ENCODE data around the gene PHACTR1. TPM values are rescaled to one million over a fixed set of nuclear protein-coding genes. Genes with fewer than 3 reads are reported as not detected.
A peak's percentile ranks its signal among the peaks of the same experiment; 100 is the strongest.

The PHACTR1 gene
- total RNA-seq, 1 experiment from 2014 or later, result 15.5 TPM

DNA sequence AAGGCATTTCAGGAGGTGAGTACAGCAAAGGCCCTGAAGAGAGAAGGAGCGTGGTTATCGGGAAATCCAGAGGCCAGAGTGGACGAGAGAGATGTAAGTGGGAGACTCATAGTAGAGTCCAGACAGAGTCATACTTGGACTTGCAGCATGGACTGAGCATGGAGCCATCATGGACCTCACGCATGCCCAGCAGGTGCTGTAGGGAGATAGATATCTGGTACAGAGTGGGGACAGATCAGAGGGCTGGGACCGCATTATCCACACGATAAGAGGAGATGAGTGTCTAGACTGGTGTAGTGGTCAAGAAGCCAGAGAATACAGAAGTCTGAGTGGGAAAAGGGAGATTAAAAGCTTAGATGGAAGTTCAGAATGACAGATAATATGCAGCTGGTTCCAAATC is 484.8 kb downstream of the PHACTR1 start:
- ChIA-PET CTCF (interaction anchor here (0.9 to 1.1 kb wide), 2 partner anchors 47 to 78 kb away, joined by 3 to 5 read pairs; no protein-coding TSS in a partner anchor), POLR2A (no interaction called here)
- TF ChIP-seq SMAD3 (CRISPR knock-in tag; IDR thresholded peaks at IDR 0.05; ENCODE audit: borderline replicate concordance), result no peak
- TF ChIP-seq NR1H2 (CRISPR knock-in tag; IDR thresholded peaks at IDR 0.05), result no peak
- no peak for TF ChIP-seq ZNF232 (CRISPR knock-in tag; IDR thresholded peaks at IDR 0.05)
- TF ChIP-seq HMGA2 (CRISPR knock-in tag; IDR thresholded peaks at IDR 0.05), result no peak
- no peak for TF ChIP-seq NR2C2 (CRISPR knock-in tag; IDR thresholded peaks at IDR 0.05)
- no peaks in the 10 kb centered on the region for H3K27me3 Mint-ChIP-seq (ENCODE audit: low read depth)
- peaks cover 8% of the 10 kb centered on the region for H3K4me1 Mint-ChIP-seq
- no peak for ATAC-seq
- H3K4me3 Mint-ChIP-seq, result no peak overlapping the region
- H3K36me3 Mint-ChIP-seq, result no peaks in the 10 kb centered on the region
- H3K27ac Mint-ChIP-seq, result no peak overlapping the region
- H3K9me3 Mint-ChIP-seq, result peaks cover 4% of the 10 kb centered on the region; the same call in 1 of the 2 replicates
- DNase-seq (ENCODE audit: low spot score), result no peak

GRCh38 chr6:13203145-13203544 is 486.6 kb downstream of the PHACTR1 start:
- Mint-ChIP-seq H3K4me1 (peaks cover 8% of the 10 kb centered on the region), H3K36me3 (no peaks in the 10 kb centered on the region), H3K27me3 (ENCODE audit: low read depth) (no peaks in the 10 kb centered on the region), H3K9me3 (peaks cover 4% of the 10 kb centered on the region; the same call in 1 of the 2 replicates), H3K4me3 (no peak overlapping the region), H3K27ac (0 out of 2 replicates have a peak overlapping the region, but pooled peaks have one; percentile 37)
- ChIA-PET CTCF (no interaction called here), POLR2A (no interaction called here)
- ATAC-seq, result no peak
- no peak for TF ChIP-seq ZNF138 (CRISPR knock-in tag; conservative IDR thresholded peaks at IDR 0.05)
- TF ChIP-seq ZNF121 (CRISPR knock-in tag; IDR thresholded peaks at IDR 0.05), result no peak
- TF ChIP-seq GABPB1 (CRISPR knock-in tag; IDR thresholded peaks at IDR 0.05), result 0 out of 2 replicates have a peak, but pooled peaks have one; percentile 31
- no peak for DNase-seq (ENCODE audit: low spot score)

GRCh38 chr6:13205106-13205505 is 488.5 kb downstream of the PHACTR1 start:
- H3K4me1 Mint-ChIP-seq, result peaks cover 8% of the 10 kb centered on the region
- no peaks in the 10 kb centered on the region for H3K36me3 Mint-ChIP-seq
- peaks cover 4% of the 10 kb centered on the region; the same call in 1 of the 2 replicates for H3K9me3 Mint-ChIP-seq
- H3K27ac Mint-ChIP-seq, result no peak overlapping the region
- DNase-seq (ENCODE audit: low spot score) (no peak), ATAC-seq (no peak)
- H3K27me3 Mint-ChIP-seq (ENCODE audit: low read depth), result no peaks in the 10 kb centered on the region
- no peak overlapping the region for H3K4me3 Mint-ChIP-seq
- POLR2A ChIA-PET, result no interaction called here
- TF ChIP-seq NR2C2 (CRISPR knock-in tag; IDR thresholded peaks at IDR 0.05) (no peak), NFYB (CRISPR knock-in tag; conservative IDR thresholded peaks at IDR 0.05; ENCODE audit: low read depth) (no peak), NFATC4 (CRISPR knock-in tag; IDR thresholded peaks at IDR 0.05) (no peak)
- TF ChIP-seq, protein P1, sequence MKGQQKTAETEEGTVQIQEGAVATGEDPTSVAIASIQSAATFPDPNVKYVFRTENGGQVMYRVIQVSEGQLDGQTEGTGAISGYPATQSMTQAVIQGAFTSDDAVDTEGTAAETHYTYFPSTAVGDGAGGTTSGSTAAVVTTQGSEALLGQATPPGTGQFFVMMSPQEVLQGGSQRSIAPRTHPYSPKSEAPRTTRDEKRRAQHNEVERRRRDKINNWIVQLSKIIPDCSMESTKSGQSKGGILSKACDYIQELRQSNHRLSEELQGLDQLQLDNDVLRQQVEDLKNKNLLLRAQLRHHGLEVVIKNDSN (CRISPR knock-in tag; IDR thresholded peaks at IDR 0.05), result no peak
- CTCF ChIA-PET, result interaction anchor here (2.8 kb wide), 1 partner anchor 10 kb away, joined by 11 read pairs; no protein-coding TSS in a partner anchor

DNA sequence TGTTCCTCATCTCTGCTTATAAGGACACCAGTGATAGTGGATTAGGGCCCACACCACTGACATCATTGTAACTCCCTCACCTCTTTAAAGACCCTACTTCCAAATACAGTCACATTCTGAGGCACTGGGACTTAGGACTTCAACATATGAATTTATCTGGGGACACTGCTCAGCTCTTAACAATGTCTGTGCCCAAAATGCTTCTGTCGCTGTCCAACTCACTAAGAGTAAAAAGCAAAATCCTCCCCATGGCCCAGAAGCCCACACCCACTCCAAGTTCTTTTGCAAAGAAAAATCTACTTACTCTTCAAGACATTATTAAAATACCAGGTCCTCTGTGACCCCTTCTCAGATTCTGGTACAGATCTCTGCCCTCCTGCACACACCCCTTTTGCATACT is 495.5 kb downstream of the PHACTR1 start:
- no peak overlapping the region for H3K4me3 Mint-ChIP-seq
- H3K4me1 Mint-ChIP-seq, result no peaks in the 10 kb centered on the region
- no peak for DNase-seq (ENCODE audit: low spot score)

DNA sequence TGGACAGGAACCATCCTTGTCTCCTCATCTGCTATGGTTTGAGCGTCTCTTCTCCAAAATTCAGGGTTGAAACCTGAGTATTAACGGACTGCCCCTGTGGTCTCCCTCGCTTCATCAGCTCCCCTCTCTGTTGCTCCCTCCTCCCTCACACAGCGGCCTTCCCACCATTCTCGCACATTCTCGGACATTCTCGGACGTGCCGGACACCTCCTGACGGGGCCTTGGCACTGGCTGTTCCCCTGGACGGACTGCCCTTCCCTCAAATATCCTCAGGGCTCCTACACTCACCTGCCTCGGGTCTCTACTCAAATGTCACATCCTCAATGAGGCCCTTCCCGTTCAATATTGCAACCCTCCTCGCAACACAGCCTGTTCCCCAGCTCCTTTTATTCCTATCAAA is 496.0 kb downstream of the PHACTR1 start:
- Mint-ChIP-seq H3K27me3 (ENCODE audit: low read depth) (no peaks in the 10 kb centered on the region), H3K4me3 (no peak overlapping the region), H3K36me3 (no peaks in the 10 kb centered on the region), H3K9me3 (no peaks in the 10 kb centered on the region), H3K27ac (no peak overlapping the region), H3K4me1 (no peaks in the 10 kb centered on the region)
- no peak for ATAC-seq
- CTCF ChIA-PET, result no interaction called here
- no peak for DNase-seq (ENCODE audit: low spot score)
- POLR2A ChIA-PET, result no interaction called here
- no peak for TF ChIP-seq ZNF396 (CRISPR knock-in tag; IDR thresholded peaks at IDR 0.05; ENCODE audit: borderline replicate concordance)
- no peak for TF ChIP-seq NFYB (CRISPR knock-in tag; conservative IDR thresholded peaks at IDR 0.05; ENCODE audit: low read depth)
- no peak for TF ChIP-seq FOXP1 (CRISPR knock-in tag; IDR thresholded peaks at IDR 0.05; ENCODE audit: borderline replicate concordance)
- TF ChIP-seq CTCF (IDR thresholded peaks at IDR 0.05), result no peak
- no peak for TF ChIP-seq NR2C2 (CRISPR knock-in tag; IDR thresholded peaks at IDR 0.05)
- no peak for TF ChIP-seq E2F5 (CRISPR knock-in tag; IDR thresholded peaks at IDR 0.05)
- TF ChIP-seq, protein P2, sequence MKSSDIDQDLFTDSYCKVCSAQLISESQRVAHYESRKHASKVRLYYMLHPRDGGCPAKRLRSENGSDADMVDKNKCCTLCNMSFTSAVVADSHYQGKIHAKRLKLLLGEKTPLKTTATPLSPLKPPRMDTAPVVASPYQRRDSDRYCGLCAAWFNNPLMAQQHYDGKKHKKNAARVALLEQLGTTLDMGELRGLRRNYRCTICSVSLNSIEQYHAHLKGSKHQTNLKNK (CRISPR knock-in tag; IDR thresholded peaks at IDR 0.05), result no peak
- no peak for TF ChIP-seq TP53 (CRISPR knock-in tag; IDR thresholded peaks at IDR 0.05)

More for the DNA sequence above, 495.5 kb downstream of the PHACTR1 start:
- TF ChIP-seq, protein P3, sequence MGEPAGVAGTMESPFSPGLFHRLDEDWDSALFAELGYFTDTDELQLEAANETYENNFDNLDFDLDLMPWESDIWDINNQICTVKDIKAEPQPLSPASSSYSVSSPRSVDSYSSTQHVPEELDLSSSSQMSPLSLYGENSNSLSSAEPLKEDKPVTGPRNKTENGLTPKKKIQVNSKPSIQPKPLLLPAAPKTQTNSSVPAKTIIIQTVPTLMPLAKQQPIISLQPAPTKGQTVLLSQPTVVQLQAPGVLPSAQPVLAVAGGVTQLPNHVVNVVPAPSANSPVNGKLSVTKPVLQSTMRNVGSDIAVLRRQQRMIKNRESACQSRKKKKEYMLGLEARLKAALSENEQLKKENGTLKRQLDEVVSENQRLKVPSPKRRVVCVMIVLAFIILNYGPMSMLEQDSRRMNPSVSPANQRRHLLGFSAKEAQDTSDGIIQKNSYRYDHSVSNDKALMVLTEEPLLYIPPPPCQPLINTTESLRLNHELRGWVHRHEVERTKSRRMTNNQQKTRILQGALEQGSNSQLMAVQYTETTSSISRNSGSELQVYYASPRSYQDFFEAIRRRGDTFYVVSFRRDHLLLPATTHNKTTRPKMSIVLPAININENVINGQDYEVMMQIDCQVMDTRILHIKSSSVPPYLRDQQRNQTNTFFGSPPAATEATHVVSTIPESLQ (CRISPR knock-in tag; IDR thresholded peaks at IDR 0.05), result no peak
- TF ChIP-seq, protein P4, sequence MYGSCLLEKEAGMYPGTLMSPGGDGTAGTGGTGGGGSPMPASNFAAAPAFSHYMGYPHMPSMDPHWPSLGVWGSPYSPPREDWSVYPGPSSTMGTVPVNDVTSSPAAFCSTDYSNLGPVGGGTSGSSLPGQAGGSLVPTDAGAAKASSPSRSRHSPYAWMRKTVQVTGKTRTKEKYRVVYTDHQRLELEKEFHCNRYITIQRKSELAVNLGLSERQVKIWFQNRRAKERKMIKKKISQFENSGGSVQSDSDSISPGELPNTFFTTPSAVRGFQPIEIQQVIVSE (CRISPR knock-in tag; IDR thresholded peaks at IDR 0.05; ENCODE audit: borderline replicate concordance), result no peak
- Mint-ChIP-seq H3K36me3 (no peaks in the 10 kb centered on the region), H3K9me3 (no peaks in the 10 kb centered on the region), H3K27me3 (ENCODE audit: low read depth) (no peaks in the 10 kb centered on the region), H3K27ac (no peak overlapping the region)
- CTCF ChIA-PET, result no interaction called here
- ATAC-seq, result no peak
- POLR2A ChIA-PET, result no interaction called here

Measured in WTC11 (cell line).